Upper lobe of left lung (tissue), 4 donors: ENCODE data around the gene TMTC2.

Source experiments
- EP300 ChIP-seq, 4 donors: sonication (generic); formaldehyde crosslinking; IDR thresholded peaks; one replicate each; pipeline ENCODE4 v1.5.1; 2017; ENCODE audit warnings: antibody characterized with exemption in 4 of 4, control low read depth in 2 of 4
- POLR2A ChIP-seq, 4 donors: fragments of 450-650 bp; IDR thresholded peaks; one replicate each; pipeline ENCODE4 v1.5.1; 2016 to 2017; ENCODE audit warnings: antibody characterized with exemption in 4 of 4, mild to moderate bottlenecking in 2 of 4
- POLR2AphosphoS5 ChIP-seq, 2 donors: sonication (generic); formaldehyde crosslinking; IDR thresholded peaks; one replicate each; pipeline ENCODE4 v1.5.1; 2017; ENCODE audit warnings: antibody characterized with exemption in 2 of 2
- TF ChIP-seq, protein P1 (sequence below), 6 experiments: fragments of 450-650 bp in 4 of 6; fragments of 200-600 bp in 2 of 6; sonication (generic) in 2 of 6; IDR thresholded peaks; one replicate each; pipeline ENCODE4 v1.5.1; 2016 to 2019; ENCODE audit warnings: antibody characterized with exemption in 6 of 6

DNA sequence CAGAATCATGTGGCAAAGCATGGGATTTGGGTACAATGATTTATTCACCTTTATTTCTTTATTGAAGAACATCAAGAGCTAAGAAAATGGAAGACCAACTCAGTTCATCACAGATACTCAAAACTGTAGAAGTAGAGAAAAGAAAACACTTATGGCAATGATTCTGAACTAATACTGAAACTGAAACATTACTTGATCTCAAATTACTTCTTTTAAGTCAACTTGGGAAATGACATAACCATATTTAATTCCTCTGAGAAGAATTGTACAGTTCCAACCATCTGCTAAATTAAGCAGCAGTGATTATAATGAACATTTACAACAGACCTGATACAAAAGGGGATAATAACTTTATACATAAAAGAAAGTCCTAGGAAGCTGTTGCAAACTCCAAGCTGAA lies 466.5 kb downstream of the TMTC2 start:
- TF ChIP-seq, protein P1, sequence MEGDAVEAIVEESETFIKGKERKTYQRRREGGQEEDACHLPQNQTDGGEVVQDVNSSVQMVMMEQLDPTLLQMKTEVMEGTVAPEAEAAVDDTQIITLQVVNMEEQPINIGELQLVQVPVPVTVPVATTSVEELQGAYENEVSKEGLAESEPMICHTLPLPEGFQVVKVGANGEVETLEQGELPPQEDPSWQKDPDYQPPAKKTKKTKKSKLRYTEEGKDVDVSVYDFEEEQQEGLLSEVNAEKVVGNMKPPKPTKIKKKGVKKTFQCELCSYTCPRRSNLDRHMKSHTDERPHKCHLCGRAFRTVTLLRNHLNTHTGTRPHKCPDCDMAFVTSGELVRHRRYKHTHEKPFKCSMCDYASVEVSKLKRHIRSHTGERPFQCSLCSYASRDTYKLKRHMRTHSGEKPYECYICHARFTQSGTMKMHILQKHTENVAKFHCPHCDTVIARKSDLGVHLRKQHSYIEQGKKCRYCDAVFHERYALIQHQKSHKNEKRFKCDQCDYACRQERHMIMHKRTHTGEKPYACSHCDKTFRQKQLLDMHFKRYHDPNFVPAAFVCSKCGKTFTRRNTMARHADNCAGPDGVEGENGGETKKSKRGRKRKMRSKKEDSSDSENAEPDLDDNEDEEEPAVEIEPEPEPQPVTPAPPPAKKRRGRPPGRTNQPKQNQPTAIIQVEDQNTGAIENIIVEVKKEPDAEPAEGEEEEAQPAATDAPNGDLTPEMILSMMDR (IDR thresholded peaks at IDR 0.05), result no peak
- TF ChIP-seq POLR2AphosphoS5 (IDR thresholded peaks at IDR 0.05) (no peak), POLR2A (IDR thresholded peaks at IDR 0.05) (no peak), EP300 (IDR thresholded peaks at IDR 0.05) (no peak)
